Right ventricle myocardium inferior (tissue), 1 donor: ENCODE measurements around the gene SP7. TPM values are rescaled to one million over a fixed set of nuclear protein-coding genes. Genes with fewer than 3 reads are reported as not detected.

Experiments
- ATAC-seq: fragments of 200-7000 bp; cut with Tn5 transposase; one replicate; pipeline ENCODE4 v1.9.1; 2020; ENCODE audit warnings: mild to moderate bottlenecking, moderate library complexity
- DNase-seq: peaks from one replicate; pipeline ENCODE4 v3.0.0; 2021; ENCODE audit errors: missing footprints
- intact Hi-C: fragments of 100-400 bp; cut with DNase I; formaldehyde crosslinking; loops from one replicate; pipeline ENCODE4 v1.11.0; 2022
- total RNA-seq: library from RNA; stranded (reverse); fragmentation: NEBNext Ultra II Directional; extraction: Animal tissue kit (Norgen Biotek cat#: 25700); gene quantifications from one replicate; pipeline ENCODE4 v1.2.1, GENCODE V29; 2021
- donor health status: DM: no; HTN: yes; CAD: no; lungs with severe emphysema.

Gene SP7
- total RNA-seq, 1 donor from 2014 or later = not detected

DNA sequence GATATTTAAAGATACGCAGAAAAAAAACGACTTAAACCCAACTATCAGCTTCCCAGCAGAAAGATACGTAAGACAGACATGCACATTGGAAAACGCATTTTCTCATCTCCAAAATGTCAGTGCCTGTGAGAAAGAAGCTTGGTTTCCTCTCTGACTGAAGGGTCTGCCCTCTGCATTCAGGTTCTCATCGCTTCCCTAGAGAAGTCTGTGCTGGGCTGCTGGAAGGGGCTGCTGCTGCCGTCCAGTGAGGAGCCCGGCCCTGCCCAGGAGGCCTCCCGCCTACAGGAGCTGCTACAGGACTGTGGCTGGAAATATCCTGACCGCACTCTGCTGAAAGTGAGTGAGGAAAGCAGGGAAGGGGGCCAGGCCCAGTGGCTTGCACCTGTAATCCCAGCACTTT lies 45.5 kb downstream of the SP7 start:
- no peak for DNase-seq
- intact Hi-C loops = no loop called here
- ATAC-seq = no peak

- DNase-seq (no peak), ATAC-seq (no peak)
- intact Hi-C loops = loop anchor here (2.0 kb wide), 1 partner anchor 129 kb away; no protein-coding TSS in a partner anchor
Measured at GRCh38 chr12:53289891-53290290, 46.3 kb downstream of the SP7 start.

- DNase-seq (no peak), ATAC-seq (no peak)
- intact Hi-C loops = loop anchor here (2.0 kb wide), 1 partner anchor 128 kb away; no protein-coding TSS in a partner anchor
Measured at GRCh38 chr12:53288322-53288721, 47.8 kb downstream of the SP7 start.

DNA sequence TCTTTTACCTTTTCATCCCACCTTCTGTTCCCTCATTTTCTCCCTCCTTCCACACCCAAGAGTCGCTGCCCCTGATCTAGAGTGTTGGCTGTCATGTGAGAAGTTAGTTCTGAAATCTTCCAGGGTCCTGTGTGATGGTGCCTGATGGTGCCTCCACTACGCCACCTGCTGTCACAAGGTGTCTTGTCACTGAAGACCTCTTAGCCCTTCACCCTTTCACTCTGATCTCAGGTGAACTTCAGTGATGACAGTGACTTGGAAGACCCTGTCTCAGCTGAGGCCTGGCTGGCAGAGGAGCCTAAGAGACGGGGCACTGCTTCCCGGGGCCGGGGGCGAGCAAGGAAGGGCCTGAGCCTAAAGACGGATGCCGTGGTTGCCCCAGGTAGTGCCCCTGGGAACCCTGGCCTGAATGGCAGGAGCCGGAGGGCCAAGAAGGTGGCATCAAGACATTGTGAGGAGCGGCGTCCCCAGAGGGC lies 48.4 kb downstream of the SP7 start:
- DNase-seq (peak; percentile 73), ATAC-seq (peak; percentile 75)
- intact Hi-C loops = loop anchor here (1.0 to 2.0 kb wide), 2 partner anchors 74 to 127 kb away; no protein-coding TSS in a partner anchor

GRCh38 chr12:53286448-53286847 lies 49.7 kb downstream of the SP7 start:
- intact Hi-C loops = no loop called here
- ATAC-seq = no peak
- DNase-seq = no peak

DNA sequence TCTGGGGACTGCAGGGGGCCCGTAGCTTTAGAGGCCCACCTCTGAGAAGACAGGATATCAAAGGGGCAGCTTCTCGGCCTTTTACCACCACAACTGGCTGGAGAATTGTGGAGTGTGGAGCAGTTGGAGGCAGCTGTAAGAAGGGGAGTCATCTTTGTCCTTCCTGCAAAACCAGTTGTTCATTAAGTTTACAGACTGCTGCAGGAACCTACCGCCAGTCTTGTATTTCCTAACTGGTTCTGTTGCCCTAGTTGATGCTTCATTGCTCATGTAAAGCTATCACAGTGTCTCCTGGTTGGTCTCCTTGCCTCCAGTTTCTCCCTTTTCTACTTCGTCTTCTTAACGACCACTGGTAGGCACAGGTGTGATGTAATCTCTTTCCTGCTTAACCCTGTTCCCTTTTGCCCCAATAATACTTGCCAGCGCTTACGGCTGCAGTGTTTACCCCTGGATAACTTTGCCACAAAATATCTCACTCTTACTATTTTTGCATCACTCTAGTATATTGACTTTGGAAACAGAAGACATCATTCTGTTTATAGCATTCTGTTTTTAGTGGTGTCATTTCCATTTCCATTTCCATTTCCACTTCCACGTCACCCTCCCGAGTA lies 56.2 kb downstream of the SP7 start:
- no peak for ATAC-seq
- DNase-seq = no peak
- intact Hi-C loops = no loop called here

- DNase-seq (no peak), ATAC-seq (no peak)
- intact Hi-C loops = no loop called here
Measured at GRCh38 chr12:53279283-53279869, 56.8 kb downstream of the SP7 start.

DNA sequence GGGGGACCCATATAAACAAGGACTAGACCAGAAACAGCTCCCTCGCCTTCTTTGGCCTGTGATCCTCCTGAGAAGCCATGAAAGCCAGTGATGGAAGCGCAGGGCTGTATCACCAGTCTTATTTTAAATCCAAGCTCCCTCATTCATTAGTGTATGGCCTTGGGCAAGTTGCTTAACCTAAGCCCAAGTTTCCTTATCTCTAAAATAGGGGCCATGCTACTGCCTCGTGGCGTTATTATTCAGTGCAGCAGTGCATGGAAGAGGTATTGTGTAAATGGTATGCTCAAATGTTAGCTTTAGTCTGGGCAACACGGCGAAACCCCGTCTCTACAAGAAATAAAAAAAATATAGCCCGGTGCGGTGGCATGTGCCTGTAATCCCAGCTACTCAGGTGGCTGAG lies 58.2 kb downstream of the SP7 start:
- DNase-seq = no peak

More for the DNA sequence above, 58.2 kb downstream of the SP7 start:
- intact Hi-C loops = no loop called here
- ATAC-seq = no peak

Other genes with a start within 250 kb of the SP7 start
- 54.3 TPM for gene IGFBP6, start 238.7 kb downstream of the SP7 start, total RNA-seq
- gene SOAT2, start 232.9 kb downstream of the SP7 start, total RNA-seq = not detected
- 31.5 TPM for gene ZNF740, start 155.6 kb downstream of the SP7 start, total RNA-seq
- gene CSAD, start 155.4 kb downstream of the SP7 start, total RNA-seq = 10.8 TPM
- gene ITGB7, start 129.1 kb downstream of the SP7 start, total RNA-seq = 0.76 TPM
- 18.2 TPM for gene RARG, start 104.1 kb downstream of the SP7 start, total RNA-seq
- 0.97 TPM for gene ESPL1, start 68.1 kb downstream of the SP7 start, total RNA-seq
- 392 TPM for gene PFDN5, start 40.8 kb downstream of the SP7 start, total RNA-seq
- gene MYG1, start 36.7 kb downstream of the SP7 start, total RNA-seq = 38.5 TPM
- 38.5 TPM for gene AAAS, start 14.7 kb downstream of the SP7 start, total RNA-seq
- 31.3 TPM for gene SP1, start 43.8 kb upstream of the SP7 start, total RNA-seq
- gene AMHR2, start 87.5 kb upstream of the SP7 start, total RNA-seq = not detected
- 59.4 TPM for gene PRR13, start 105.4 kb upstream of the SP7 start, total RNA-seq
- 494 TPM for gene PCBP2, start 115.7 kb upstream of the SP7 start, total RNA-seq
- 5.6 TPM for gene MAP3K12, start 163.1 kb upstream of the SP7 start, total RNA-seq
- gene TARBP2, start 164.9 kb upstream of the SP7 start, total RNA-seq = 10.9 TPM
- not detected for gene NPFF, start 171.1 kb upstream of the SP7 start, total RNA-seq